Caco-2 (cell line): ENCODE data around the gene ADCY9. TPM values are rescaled to one million over a fixed set of nuclear protein-coding genes. Genes with fewer than 3 reads are reported as not detected.
A peak's percentile ranks its signal among the peaks of the same experiment; 100 is the strongest.

Source experiments
- BruUV-seq: library from RNA; stranded (reverse); fragments of 400-500 nt; replicated peaks from 2 replicates; lab custom pipeline; 2021; lab: Mats Ljungman, UMichigan
- CTCF ChIA-PET: fragments of 300-600 bp; sonication (Branson Sonifier 250); formaldehyde crosslinking; loops from one replicate; lab custom pipeline; 2022; ENCODE audit warnings: antibody characterized with exemption; lab: Charles Lee
- POLR2A ChIA-PET: fragments of 300-600 bp; sonication (Branson Sonifier 250); formaldehyde crosslinking; loops from one replicate; lab custom pipeline; 2022; ENCODE audit warnings: antibody characterized with exemption; lab: Charles Lee
- DNase-seq, 2 experiments: peaks; one replicate each; pipeline versions ENCODE4 v3.0.0 to v3.0.0-alpha.2; 2020 to 2022
- H3K27me3 ChIP-seq: replicated peaks from 2 replicates; pipeline ENCODE4 v1.6.0; 2011; ENCODE audit warnings: low read length; ENCODE audit not compliant: control insufficient read depth, insufficient read depth
- H3K36me3 ChIP-seq: 2 replicates; pipeline ENCODE4 v1.5.1; 2011; ENCODE audit warnings: low read length; ENCODE audit not compliant: control insufficient read depth, insufficient read depth
- H3K4me1 ChIP-seq: fragments of 250-450 bp; sonication (Bioruptor Pico); 2 replicates; pipeline ENCODE4 v1.5.1; 2020; ENCODE audit warnings: mild to moderate bottlenecking
- H3K4me3 ChIP-seq: 2 replicates; pipeline ENCODE4 v1.5.1; 2011; ENCODE audit warnings: low read depth, mild to moderate bottlenecking, control low read depth, low read length
- H3K9me3 ChIP-seq: fragments of 250-450 bp; sonication (Bioruptor Pico); 2 replicates; pipeline ENCODE4 v1.5.1; 2020; ENCODE audit warnings: mild to moderate bottlenecking, moderate library complexity
- H3K27ac Mint-ChIP-seq: one replicate; pipeline ENCODE4 v1.8.0; 2022; ENCODE audit warnings: mixed read lengths; ENCODE audit not compliant: unreplicated experiment
- H3K27me3 Mint-ChIP-seq: one replicate; pipeline ENCODE4 v1.8.0; 2022; ENCODE audit warnings: mixed read lengths; ENCODE audit not compliant: insufficient read depth, unreplicated experiment
- H3K36me3 Mint-ChIP-seq: one replicate; pipeline ENCODE4 v1.8.0; 2022; ENCODE audit warnings: mild to moderate bottlenecking, mixed read lengths; ENCODE audit not compliant: insufficient read depth, unreplicated experiment
- H3K4me1 Mint-ChIP-seq: one replicate; pipeline ENCODE4 v1.8.0; 2022; ENCODE audit warnings: low read depth, mixed read lengths; ENCODE audit not compliant: unreplicated experiment
- H3K4me3 Mint-ChIP-seq: one replicate; pipeline ENCODE4 v1.8.0; 2022; ENCODE audit warnings: mild to moderate bottlenecking, moderate library complexity, mixed read lengths; ENCODE audit not compliant: unreplicated experiment
- H3K9me3 Mint-ChIP-seq: one replicate; pipeline ENCODE4 v1.8.0; 2022; ENCODE audit warnings: mixed read lengths; ENCODE audit not compliant: unreplicated experiment
- CTCF ChIP-seq, 2 experiments: fragments of 200-600 bp in 1 of 2; IDR thresholded peaks; 1 replicate in 1 of 2; 2 replicates in 1 of 2; pipeline versions ENCODE4 v1.5.1 to v1.8.0; 2011 to 2022; ENCODE audit warnings: antibody characterized with exemption in 1 of 2, control low read depth in 1 of 2, inconsistent platforms in 1 of 2, low read depth in 1 of 2, low read length in 1 of 2, mild to moderate bottlenecking in 1 of 2, moderate library complexity in 1 of 2; ENCODE audit not compliant: insufficient read depth in 1 of 2, severe bottlenecking in 1 of 2, unreplicated experiment in 1 of 2
- intact Hi-C: fragments of 100-400 bp; cut with micrococcal nuclease; formaldehyde crosslinking; loops from one replicate; pipeline ENCODE4 v1.10.0; 2022; ENCODE audit not compliant: unreplicated experiment
- total RNA-seq: library from RNA; stranded (reverse); gene quantifications from 2 replicates; pipeline ENCODE4 v1.2.3, GENCODE V29; 2022

The ADCY9 gene
- total RNA-seq, 1 experiment from 2014 or later: 11.5 TPM

DNA sequence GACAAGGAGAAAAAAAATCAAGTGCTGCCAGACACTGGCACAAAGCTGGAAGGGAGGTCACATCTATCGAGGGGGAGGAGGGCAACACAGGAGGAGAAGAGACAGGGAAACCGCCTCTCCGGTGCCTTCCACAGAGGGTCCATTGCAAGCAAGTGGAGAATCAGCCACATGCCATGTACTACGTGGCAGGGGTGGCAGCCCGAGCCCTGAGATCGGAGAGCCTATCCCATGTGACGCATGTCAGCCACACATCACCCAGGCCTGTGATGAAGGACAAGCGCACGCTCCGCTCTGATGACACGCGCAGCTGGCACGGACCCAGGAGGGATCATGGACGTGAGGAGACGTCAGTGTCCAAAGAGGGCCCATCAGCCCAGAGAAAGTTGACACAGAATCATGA, 30.1 kb downstream of the ADCY9 start:
- ChIA-PET CTCF (no interaction called here), POLR2A (no interaction called here)
- Histone ChIP-seq H3K4me3 (no peak overlapping the region), H3K36me3 (no peaks in the 10 kb centered on the region), H3K9me3 (no peaks in the 10 kb centered on the region), H3K27me3 (no peaks in the 10 kb centered on the region), H3K4me1 (peaks cover 13% of the 10 kb centered on the region)
- no peaks in the 10 kb centered on the region for H3K9me3 Mint-ChIP-seq
- peaks cover 20% of the 10 kb centered on the region for H3K4me1 Mint-ChIP-seq
- no peak for DNase-seq
- intact Hi-C loops: no loop called here
- H3K4me3 Mint-ChIP-seq: no peak overlapping the region
- TF ChIP-seq CTCF (IDR thresholded peaks at IDR 0.05; ENCODE audit: insufficient read depth in 1 of 2, low read depth in 1 of 2, low read length in 1 of 2, severe bottlenecking in 1 of 2, unreplicated experiment in 1 of 2): no peak
- peak overlapping the region; percentile 43 for H3K27ac Mint-ChIP-seq
- no peaks in the 10 kb centered on the region for H3K36me3 Mint-ChIP-seq
- no peaks in the 10 kb centered on the region for H3K27me3 Mint-ChIP-seq
- BruUV-seq: no TSS peak

GRCh38 chr16:4085405-4085970, 30.8 kb downstream of the ADCY9 start:
- DNase-seq: peak; percentile 28 to 65
- TF ChIP-seq CTCF (IDR thresholded peaks at IDR 0.05; ENCODE audit: insufficient read depth in 1 of 2, low read depth in 1 of 2, low read length in 1 of 2, severe bottlenecking in 1 of 2, unreplicated experiment in 1 of 2): no peak
- H3K4me3 ChIP-seq: no peak overlapping the region
- H3K9me3 Mint-ChIP-seq: no peaks in the 10 kb centered on the region
- peaks cover 13% of the 10 kb centered on the region for H3K4me1 ChIP-seq
- H3K9me3 ChIP-seq: no peaks in the 10 kb centered on the region
- POLR2A ChIA-PET: no interaction called here
- no peaks in the 10 kb centered on the region for H3K27me3 Mint-ChIP-seq
- BruUV-seq: no TSS peak
- no peaks in the 10 kb centered on the region for H3K27me3 ChIP-seq
- peak overlapping the region; percentile 43 for H3K27ac Mint-ChIP-seq
- H3K36me3 ChIP-seq: no peaks in the 10 kb centered on the region
- H3K36me3 Mint-ChIP-seq: no peaks in the 10 kb centered on the region
- H3K4me1 Mint-ChIP-seq: peaks cover 20% of the 10 kb centered on the region
- H3K4me3 Mint-ChIP-seq: no peak overlapping the region
- intact Hi-C loops: no loop called here
- CTCF ChIA-PET: no interaction called here

- POLR2A ChIA-PET: no interaction called here
Measured at GRCh38 chr16:4083347-4083870, 32.8 kb downstream of the ADCY9 start.

More at GRCh38 chr16:4083347-4083870, 32.8 kb downstream of the ADCY9 start:
- H3K9me3 Mint-ChIP-seq: no peaks in the 10 kb centered on the region
- no peak for DNase-seq
- H3K4me1 Mint-ChIP-seq: peaks cover 20% of the 10 kb centered on the region
- Histone ChIP-seq H3K9me3 (no peaks in the 10 kb centered on the region), H3K4me3 (no peak overlapping the region), H3K27me3 (no peaks in the 10 kb centered on the region), H3K36me3 (no peaks in the 10 kb centered on the region), H3K4me1 (peaks cover 13% of the 10 kb centered on the region)
- no peak overlapping the region for H3K27ac Mint-ChIP-seq
- TF ChIP-seq CTCF (IDR thresholded peaks at IDR 0.05; ENCODE audit: insufficient read depth in 1 of 2, low read depth in 1 of 2, low read length in 1 of 2, severe bottlenecking in 1 of 2, unreplicated experiment in 1 of 2): no peak
- no peaks in the 10 kb centered on the region for H3K27me3 Mint-ChIP-seq
- no peaks in the 10 kb centered on the region for H3K36me3 Mint-ChIP-seq
- CTCF ChIA-PET: no interaction called here
- no TSS peak for BruUV-seq
- intact Hi-C loops: no loop called here
- H3K4me3 Mint-ChIP-seq: no peak overlapping the region
